Measurements from ENCODE around the gene REV1. TPM values are rescaled to one million over a fixed set of nuclear protein-coding genes. Genes with fewer than 3 reads are reported as not detected.
A peak's percentile ranks its signal among the peaks of the same experiment; 100 is the strongest.

REV1 gene
- total and polyA plus RNA-seq, 2 of the 8 experiments (the other 6 are each of a cell fraction or from before 2014, with no cell fraction given), result 16.6 to 34.3 TPM

GRCh38 chr2:99424371-99424770 is 65.4 kb downstream of the REV1 start:
- POLR2A ChIA-PET (ENCODE audit: partially characterized antibody), result no interaction called here
- Histone ChIP-seq H2BK5ac (ENCODE audit: low read depth, low read length) (no peak overlapping the region), H3K9me3 (ENCODE audit: insufficient read depth in 2 of 2, low read depth in 1 of 2, low read length in 1 of 2) (no peaks in the 10 kb centered on the region), H4K8ac (ENCODE audit: extremely low read depth, insufficient read depth, low read length) (no peak overlapping the region), H3K18ac (ENCODE audit: extremely low read depth, low read length) (no peak overlapping the region), H3K27me3 (replicated peaks in 1 of 4; ENCODE audit: control insufficient read depth in 3 of 4, extremely low read depth in 1 of 4, insufficient read depth in 3 of 4, low read length in 3 of 4) (no peaks in the 10 kb centered on the region), H3K79me1 (ENCODE audit: low read depth, low read length) (no peaks in the 10 kb centered on the region), H3K36me3 (ENCODE audit: control insufficient read depth in 2 of 4, insufficient read depth in 4 of 4, low read length in 3 of 4) (peaks cover 4 to 47% (median 25%) of the 10 kb centered on the region in 4 experiments), H4K5ac (ENCODE audit: insufficient read length, low read depth, low read length) (no peak overlapping the region), H3K4me2 (ENCODE audit: insufficient read depth in 1 of 2, low read depth in 2 of 2, low read length in 2 of 2) (no peak overlapping the region), H4K91ac (replicated peaks; ENCODE audit: insufficient read length, low read length) (no peak overlapping the region), H2BK15ac (ENCODE audit: low read length) (no peak overlapping the region), H3K56ac (replicated peaks; ENCODE audit: insufficient read length, low read depth, low read length) (no peak overlapping the region), H3K23me2 (ENCODE audit: low read depth, low read length) (no peaks in the 10 kb centered on the region), H3K14ac (ENCODE audit: insufficient read length) (no peak overlapping the region), H3K4me1 (replicated peaks in 1 of 4; ENCODE audit: control insufficient read depth in 3 of 4, insufficient read depth in 4 of 4, low read length in 3 of 4) (no peaks in the 10 kb centered on the region), H4K20me1 (replicated peaks in 1 of 2; ENCODE audit: control insufficient read depth in 1 of 2, insufficient read depth in 2 of 2, low read length in 2 of 2) (peaks cover 2% of the 10 kb centered on the region in 2 experiments), H2AFZ (ENCODE audit: low read length) (no peak overlapping the region), H3K4me3 (ENCODE audit: extremely low read depth in 1 of 4, insufficient read depth in 2 of 4, low read depth in 3 of 4, low read length in 4 of 4) (no peak overlapping the region), H2BK12ac (ENCODE audit: low read depth, low read length) (no peak overlapping the region), H3K9ac (replicated peaks in 1 of 4; ENCODE audit: extremely low read depth in 1 of 4, low read depth in 3 of 4, low read length in 3 of 4) (peak overlapping the region in 1 of 4 experiments; percentile 34; a peak in 1 of 7 replicates), H3K79me2 (ENCODE audit: control insufficient read depth in 1 of 2, insufficient read depth in 2 of 2, low read length in 2 of 2) (no peaks in the 10 kb centered on the region), H3K4ac (replicated peaks; ENCODE audit: insufficient read length, low read depth, low read length) (no peak overlapping the region), H3K23ac (ENCODE audit: insufficient read length) (no peak overlapping the region), H2BK120ac (replicated peaks; ENCODE audit: low read depth, low read length) (no peak overlapping the region), H3K27ac (ENCODE audit: low read depth, low read length) (no peak overlapping the region), H2BK20ac (ENCODE audit: low read length) (no peak overlapping the region), H2AK5ac (ENCODE audit: low read depth, low read length) (no peak overlapping the region)
- FAIRE-seq (no peak), DNase-seq (ENCODE audit: low read depth in 1 of 2, low spot score in 2 of 2) (no peak)
- TF ChIP-seq RNF2 (IDR thresholded peaks at IDR 0.05; ENCODE audit: borderline replicate concordance, low read depth, low read length, missing control alignments, poor library complexity, severe bottlenecking) (no peak), CHD1 (IDR thresholded peaks at IDR 0.05; ENCODE audit: low read depth, low read length) (no peak), TAF1 (IDR thresholded peaks at IDR 0.05; ENCODE audit: low read depth, low read length) (no peak), BRCA1 (IDR thresholded peaks at IDR 0.05; ENCODE audit: low read depth, low read length) (no peak), SIX5 (IDR thresholded peaks at IDR 0.05; ENCODE audit: low read depth, low read length) (no peak), BACH1 (IDR thresholded peaks at IDR 0.05; ENCODE audit: low read length) (no peak), RAD21 (IDR thresholded peaks at IDR 0.05 in 1 of 2, conservative IDR thresholded peaks at IDR 0.05 in 1 of 2; ENCODE audit: low read depth in 2 of 2, low read length in 2 of 2) (no peak), KDM4A (IDR thresholded peaks at IDR 0.05; ENCODE audit: low read depth, low read length, severe bottlenecking) (no peak), CTBP2 (IDR thresholded peaks at IDR 0.05; ENCODE audit: borderline replicate concordance, insufficient read depth, insufficient read length, low read length) (no peak), RXRA (IDR thresholded peaks at IDR 0.05; ENCODE audit: insufficient read depth, low read depth, low read length) (no peak), NANOG (IDR thresholded peaks at IDR 0.05; ENCODE audit: insufficient read depth, low read depth, low read length, poor library complexity, severe bottlenecking) (no peak), SIRT6 (IDR thresholded peaks at IDR 0.05; ENCODE audit: low read length) (no peak), POLR2AphosphoS5 (IDR thresholded peaks at IDR 0.05; ENCODE audit: low read depth, low read length) (no peak)
- CTCF ChIA-PET (ENCODE audit: partially characterized antibody), result no interaction called here

Data from H1 (cell line).